ENCODE data around the gene TPBGL.

The TPBGL gene

GRCh38 chr11:75201771-75202170 lies 38.8 kb upstream of the TPBGL start:
- POLR2A ChIA-PET: no interaction called here
- CTCF ChIA-PET: interaction anchor here (1.6 to 8.5 kb wide), 2 partner anchors 59 to 271 kb away, joined by 3 to 174 read pairs; no protein-coding TSS in a partner anchor

DNA sequence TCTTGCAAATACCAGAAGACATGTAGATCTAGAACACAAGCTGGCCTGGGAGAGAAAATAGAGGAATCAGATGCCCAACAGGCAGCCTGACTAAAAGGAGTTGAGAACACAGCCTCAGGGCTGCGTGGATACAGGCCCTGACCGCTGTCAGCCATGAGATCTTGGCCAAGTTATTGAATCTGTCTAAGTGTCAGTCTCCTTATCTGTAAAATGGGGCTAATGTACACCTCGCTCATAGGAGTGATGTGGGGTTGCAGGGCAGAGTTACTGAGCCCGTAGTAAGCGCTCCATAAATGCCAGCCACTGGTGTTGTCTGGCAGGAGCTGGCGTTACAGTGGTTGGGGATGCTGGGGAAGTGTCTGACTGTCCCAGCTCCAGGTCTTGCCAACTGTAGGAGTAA lies 38.4 kb upstream of the TPBGL start:
- TF ChIP-seq ELF4 (IDR thresholded peaks at IDR 0.05): no peak
- TF ChIP-seq ZNF384 (IDR thresholded peaks at IDR 0.05): no peak
- TF ChIP-seq HDGF (IDR thresholded peaks at IDR 0.05; ENCODE audit: borderline replicate concordance): no peak
- TF ChIP-seq ARNT (IDR thresholded peaks at IDR 0.05): no peak
- no peak for TF ChIP-seq FOXM1 (IDR thresholded peaks at IDR 0.05; ENCODE audit: borderline replicate concordance)
- no peak for TF ChIP-seq CTBP1 (IDR thresholded peaks at IDR 0.05; ENCODE audit: borderline replicate concordance)
- no peak for TF ChIP-seq NFRKB (IDR thresholded peaks at IDR 0.05)
- TF ChIP-seq LEF1 (IDR thresholded peaks at IDR 0.05; ENCODE audit: borderline replicate concordance): no peak
- no peak for TF ChIP-seq FOXK2 (IDR thresholded peaks at IDR 0.05)
- no peak for TF ChIP-seq SP1 (IDR thresholded peaks at IDR 0.05)
- TF ChIP-seq SUZ12 (IDR thresholded peaks at IDR 0.05): no peak
- TF ChIP-seq BHLHE40 (IDR thresholded peaks at IDR 0.05; ENCODE audit: borderline replicate concordance): no peak
- TF ChIP-seq FOXA1 (IDR thresholded peaks at IDR 0.05): no peak
- TF ChIP-seq TARDBP (IDR thresholded peaks at IDR 0.05): no peak
- no peak for TF ChIP-seq L3MBTL2 (conservative IDR thresholded peaks at IDR 0.05)
- TF ChIP-seq, protein P1, sequence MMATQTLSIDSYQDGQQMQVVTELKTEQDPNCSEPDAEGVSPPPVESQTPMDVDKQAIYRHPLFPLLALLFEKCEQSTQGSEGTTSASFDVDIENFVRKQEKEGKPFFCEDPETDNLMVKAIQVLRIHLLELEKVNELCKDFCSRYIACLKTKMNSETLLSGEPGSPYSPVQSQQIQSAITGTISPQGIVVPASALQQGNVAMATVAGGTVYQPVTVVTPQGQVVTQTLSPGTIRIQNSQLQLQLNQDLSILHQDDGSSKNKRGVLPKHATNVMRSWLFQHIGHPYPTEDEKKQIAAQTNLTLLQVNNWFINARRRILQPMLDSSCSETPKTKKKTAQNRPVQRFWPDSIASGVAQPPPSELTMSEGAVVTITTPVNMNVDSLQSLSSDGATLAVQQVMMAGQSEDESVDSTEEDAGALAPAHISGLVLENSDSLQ (IDR thresholded peaks at IDR 0.05): no peak
- POLR2A ChIA-PET: no interaction called here
- no peak for DNase-seq (ENCODE audit: extremely low spot score)
- CTCF ChIA-PET: interaction anchor here (1.6 to 8.5 kb wide), 2 partner anchors 59 to 272 kb away, joined by 3 to 174 read pairs; no protein-coding TSS in a partner anchor

More at GRCh38 chr11:75201771-75202170, 38.8 kb upstream of the TPBGL start:
- no peak for TF ChIP-seq L3MBTL2 (conservative IDR thresholded peaks at IDR 0.05)
- no peak for TF ChIP-seq HDGF (IDR thresholded peaks at IDR 0.05; ENCODE audit: borderline replicate concordance)
- TF ChIP-seq, protein P1 (IDR thresholded peaks at IDR 0.05): no peak
- TF ChIP-seq FOXK2 (IDR thresholded peaks at IDR 0.05): no peak
- no peak for TF ChIP-seq FOXM1 (IDR thresholded peaks at IDR 0.05; ENCODE audit: borderline replicate concordance)
- no peak for TF ChIP-seq ARNT (IDR thresholded peaks at IDR 0.05)
- TF ChIP-seq TARDBP (IDR thresholded peaks at IDR 0.05): no peak
- no peak for TF ChIP-seq SUZ12 (IDR thresholded peaks at IDR 0.05)
- TF ChIP-seq BHLHE40 (IDR thresholded peaks at IDR 0.05; ENCODE audit: borderline replicate concordance): no peak
- DNase-seq (ENCODE audit: extremely low spot score): no peak

- CTCF ChIA-PET: interaction anchor here (8.5 kb wide), 1 partner anchor 60 kb away, joined by 174 read pairs; no protein-coding TSS in a partner anchor
- POLR2A ChIA-PET: no interaction called here
- TF ChIP-seq LEF1 (IDR thresholded peaks at IDR 0.05; ENCODE audit: borderline replicate concordance): no peak
- no peak for TF ChIP-seq ZNF384 (IDR thresholded peaks at IDR 0.05)
- TF ChIP-seq SP1 (IDR thresholded peaks at IDR 0.05): no peak
- no peak for DNase-seq (ENCODE audit: extremely low spot score)
Measured at GRCh38 chr11:75203138-75203537, 37.4 kb upstream of the TPBGL start.

- POLR2A ChIA-PET: no interaction called here
- CTCF ChIA-PET: interaction anchor here (1.2 to 8.5 kb wide), 3 partner anchors 9 to 61 kb away, joined by 4 to 174 read pairs (median 24); no protein-coding TSS in a partner anchor
- TF ChIP-seq FOXA1 (IDR thresholded peaks at IDR 0.05) (no peak), FOXM1 (IDR thresholded peaks at IDR 0.05; ENCODE audit: borderline replicate concordance) (no peak), BHLHE40 (IDR thresholded peaks at IDR 0.05; ENCODE audit: borderline replicate concordance) (no peak), HDGF (IDR thresholded peaks at IDR 0.05; ENCODE audit: borderline replicate concordance) (no peak), CTBP1 (IDR thresholded peaks at IDR 0.05; ENCODE audit: borderline replicate concordance) (no peak), FOXK2 (IDR thresholded peaks at IDR 0.05) (no peak), ARNT (IDR thresholded peaks at IDR 0.05) (no peak), L3MBTL2 (conservative IDR thresholded peaks at IDR 0.05) (no peak), NFRKB (IDR thresholded peaks at IDR 0.05) (no peak)
- DNase-seq (ENCODE audit: extremely low spot score): no peak
Measured at GRCh38 chr11:75203641-75204011, 36.9 kb upstream of the TPBGL start.

- TF ChIP-seq TARDBP (IDR thresholded peaks at IDR 0.05) (no peak), SP1 (IDR thresholded peaks at IDR 0.05) (no peak), LEF1 (IDR thresholded peaks at IDR 0.05; ENCODE audit: borderline replicate concordance) (no peak), L3MBTL2 (conservative IDR thresholded peaks at IDR 0.05) (no peak), ELF4 (IDR thresholded peaks at IDR 0.05) (no peak), BHLHE40 (IDR thresholded peaks at IDR 0.05; ENCODE audit: borderline replicate concordance) (no peak), SUZ12 (IDR thresholded peaks at IDR 0.05) (no peak), FOXA1 (IDR thresholded peaks at IDR 0.05) (no peak), NFRKB (IDR thresholded peaks at IDR 0.05) (no peak), CTBP1 (IDR thresholded peaks at IDR 0.05; ENCODE audit: borderline replicate concordance) (no peak), ZNF384 (IDR thresholded peaks at IDR 0.05) (no peak), FOXM1 (IDR thresholded peaks at IDR 0.05; ENCODE audit: borderline replicate concordance) (no peak), HDGF (IDR thresholded peaks at IDR 0.05; ENCODE audit: borderline replicate concordance) (no peak), ARNT (IDR thresholded peaks at IDR 0.05) (no peak), FOXK2 (IDR thresholded peaks at IDR 0.05) (no peak)
- TF ChIP-seq, protein P1 (IDR thresholded peaks at IDR 0.05): no peak
- POLR2A ChIA-PET: no interaction called here
- no peak for DNase-seq (ENCODE audit: extremely low spot score)
- CTCF ChIA-PET: interaction anchor here (1.0 to 8.5 kb wide), 20 partner anchors 10 to 279 kb away, joined by 3 to 174 read pairs (median 6); partner anchors contain the start of genes SLCO2B1 and TPBGL
Measured at GRCh38 chr11:75204012-75204674, 36.4 kb upstream of the TPBGL start.

All from HEK293T (cell line).